HFF-Myc (cell line): Measurements from ENCODE around the gene LMNTD1.

Experiments used
- DNase-seq: peaks from one replicate; pipeline ENCODE4 v3.0.0-alpha.2; 2011; ENCODE audit warnings: low read depth; ENCODE audit errors: extremely low read depth
- H3K4me3 ChIP-seq: replicated peaks from 2 replicates; pipeline ENCODE4 v1.5.1; 2011; ENCODE audit warnings: low read depth, mild to moderate bottlenecking, control low read depth, low read length
- TF ChIP-seq, protein P1 (sequence below): IDR thresholded peaks from 2 replicates; pipeline ENCODE4 v1.5.1; 2012; ENCODE audit warnings: mild to moderate bottlenecking, low read depth, low read length, control low read depth; ENCODE audit errors: missing control alignments

Gene LMNTD1

GRCh38 chr12:25503666-25504065 lies 49.4 kb downstream of the LMNTD1 start:
- TF ChIP-seq, protein P1, sequence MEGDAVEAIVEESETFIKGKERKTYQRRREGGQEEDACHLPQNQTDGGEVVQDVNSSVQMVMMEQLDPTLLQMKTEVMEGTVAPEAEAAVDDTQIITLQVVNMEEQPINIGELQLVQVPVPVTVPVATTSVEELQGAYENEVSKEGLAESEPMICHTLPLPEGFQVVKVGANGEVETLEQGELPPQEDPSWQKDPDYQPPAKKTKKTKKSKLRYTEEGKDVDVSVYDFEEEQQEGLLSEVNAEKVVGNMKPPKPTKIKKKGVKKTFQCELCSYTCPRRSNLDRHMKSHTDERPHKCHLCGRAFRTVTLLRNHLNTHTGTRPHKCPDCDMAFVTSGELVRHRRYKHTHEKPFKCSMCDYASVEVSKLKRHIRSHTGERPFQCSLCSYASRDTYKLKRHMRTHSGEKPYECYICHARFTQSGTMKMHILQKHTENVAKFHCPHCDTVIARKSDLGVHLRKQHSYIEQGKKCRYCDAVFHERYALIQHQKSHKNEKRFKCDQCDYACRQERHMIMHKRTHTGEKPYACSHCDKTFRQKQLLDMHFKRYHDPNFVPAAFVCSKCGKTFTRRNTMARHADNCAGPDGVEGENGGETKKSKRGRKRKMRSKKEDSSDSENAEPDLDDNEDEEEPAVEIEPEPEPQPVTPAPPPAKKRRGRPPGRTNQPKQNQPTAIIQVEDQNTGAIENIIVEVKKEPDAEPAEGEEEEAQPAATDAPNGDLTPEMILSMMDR: no peak
- no peak overlapping the region for H3K4me3 ChIP-seq
- DNase-seq: no peak

GRCh38 chr12:25502596-25502995 lies 50.5 kb downstream of the LMNTD1 start:
- no peak overlapping the region for H3K4me3 ChIP-seq
- TF ChIP-seq, protein P1: no peak
- DNase-seq: no peak

- TF ChIP-seq, protein P1: no peak
These were observed 51.0 kb downstream of the LMNTD1 start for GRCh38 chr12:25502118-25502517.

DNA sequence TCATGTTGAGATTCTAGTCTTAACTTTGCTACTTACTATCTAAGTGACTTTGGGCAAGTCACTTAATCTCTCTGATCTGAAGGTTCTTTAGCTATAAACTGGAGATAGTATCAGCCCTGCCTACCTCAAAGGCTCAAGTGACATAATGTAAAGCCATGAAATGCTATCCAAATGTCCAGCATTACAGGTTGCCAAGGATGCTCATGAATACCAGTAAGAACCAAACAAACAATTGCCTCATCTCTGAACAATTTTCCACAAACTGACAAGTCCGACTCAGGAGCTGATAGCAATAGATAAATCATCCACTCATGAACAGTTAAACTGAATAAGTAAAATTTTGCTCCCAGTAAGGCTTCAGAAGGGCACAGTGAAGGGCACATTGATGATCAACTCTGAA lies 51.5 kb downstream of the LMNTD1 start:
- TF ChIP-seq, protein P1: no peak
- H3K4me3 ChIP-seq: no peak overlapping the region
- DNase-seq: no peak

More at GRCh38 chr12:25502118-25502517, 51.0 kb downstream of the LMNTD1 start:
- DNase-seq: no peak
- H3K4me3 ChIP-seq: no peak overlapping the region

DNA sequence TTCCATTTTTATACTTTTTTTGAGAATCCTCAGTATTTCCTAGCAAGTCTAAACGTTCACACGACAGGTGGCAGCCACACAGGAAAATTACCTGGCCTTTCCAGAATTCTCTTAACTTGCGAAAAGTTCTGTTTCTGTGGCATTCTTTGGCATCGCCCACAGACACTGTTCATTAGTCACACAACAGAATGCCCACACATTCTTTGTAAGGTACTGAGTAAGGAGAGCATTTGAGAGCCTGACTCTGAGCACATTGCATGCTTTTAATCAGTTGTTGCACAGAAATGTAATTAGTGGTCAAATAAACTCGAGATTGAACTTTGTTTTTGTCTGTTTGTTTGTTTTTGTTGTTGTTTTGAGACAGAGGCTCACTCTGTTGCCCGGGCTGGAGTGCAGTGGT lies 52.4 kb downstream of the LMNTD1 start:
- DNase-seq: no peak
- TF ChIP-seq, protein P1: no peak
- no peak overlapping the region for H3K4me3 ChIP-seq

DNA sequence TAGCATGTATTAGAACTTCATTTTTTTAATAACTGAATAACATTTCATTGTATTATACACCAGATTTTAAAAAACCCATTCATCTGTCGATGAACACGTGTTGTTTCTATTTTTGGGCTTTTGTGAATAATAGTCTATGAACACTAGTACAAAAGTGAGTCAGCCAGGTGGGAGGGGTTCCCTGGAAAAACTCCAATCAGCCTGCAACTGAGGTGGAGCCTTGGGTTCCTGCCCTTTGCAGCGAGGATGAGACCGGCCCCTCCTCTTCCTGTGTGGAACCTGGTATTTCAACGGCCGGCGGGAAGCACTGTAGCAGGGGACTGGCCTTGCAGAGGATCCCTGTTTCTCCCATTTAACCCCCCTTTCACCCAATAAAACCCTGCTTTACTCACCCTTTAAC lies 56.1 kb downstream of the LMNTD1 start:
- TF ChIP-seq, protein P1: no peak
- DNase-seq: peak; percentile 46
- no peak overlapping the region for H3K4me3 ChIP-seq

DNA sequence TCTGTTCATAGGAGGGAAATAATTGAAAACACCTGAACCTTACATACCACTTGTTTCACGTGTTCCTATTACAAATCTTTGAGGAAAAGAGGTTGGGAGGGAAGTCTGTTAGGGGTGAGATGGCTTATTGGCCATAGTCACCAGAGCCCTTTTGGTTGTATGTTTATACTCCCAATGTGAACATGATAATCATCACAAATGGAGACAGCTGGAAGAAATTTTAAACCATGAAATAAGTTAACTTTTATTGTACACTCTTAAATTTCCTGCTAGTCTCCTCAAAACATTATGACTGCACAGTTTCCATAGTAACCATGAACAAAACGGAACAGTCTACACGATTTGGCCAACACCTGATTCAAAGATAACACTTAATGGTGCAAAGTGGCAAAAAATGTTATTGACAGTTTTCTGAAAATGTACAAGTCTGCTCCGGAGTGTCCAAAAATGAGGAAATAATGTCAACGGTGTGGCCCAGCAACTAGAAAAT lies 56.9 kb downstream of the LMNTD1 start:
- TF ChIP-seq, protein P1: no peak
- DNase-seq: peak; percentile 93
- no peak overlapping the region for H3K4me3 ChIP-seq
